Measurements from ENCODE around the gene MAPK8IP1.

MAPK8IP1 gene

GRCh38 chr11:45913514-45913913 is 28.1 kb downstream of the MAPK8IP1 start:
- H3K27me3 ChIP-seq (ENCODE audit: insufficient read depth, poor library complexity, severe bottlenecking): no peaks in the 10 kb centered on the region
- TF ChIP-seq CTCF (IDR thresholded peaks at IDR 0.05; ENCODE audit: poor library complexity, severe bottlenecking): no peak
- peaks cover 37% of the 10 kb centered on the region for H3K36me3 ChIP-seq (ENCODE audit: low read depth)
- H3K4me3 ChIP-seq (ENCODE audit: severe bottlenecking): no peak overlapping the region
- no peak overlapping the region for H3K27ac ChIP-seq (ENCODE audit: poor library complexity, severe bottlenecking)
- DNase-seq (ENCODE audit: low spot score) (no peak), ATAC-seq (ENCODE audit: low read depth) (no peak)
- peaks cover 3% of the 10 kb centered on the region for H3K4me1 ChIP-seq (ENCODE audit: insufficient read depth, poor library complexity, severe bottlenecking)
- no peaks in the 10 kb centered on the region for H3K9me3 ChIP-seq (ENCODE audit: severe bottlenecking)

- no peak for TF ChIP-seq CTCF (IDR thresholded peaks at IDR 0.05; ENCODE audit: poor library complexity, severe bottlenecking)
Measured at GRCh38 chr11:45913942-45914635, 28.6 kb downstream of the MAPK8IP1 start.

GRCh38 chr11:45915446-45915845 is 30.0 kb downstream of the MAPK8IP1 start:
- TF ChIP-seq CTCF (IDR thresholded peaks at IDR 0.05; ENCODE audit: poor library complexity, severe bottlenecking): no peak
- Histone ChIP-seq H3K27me3 (ENCODE audit: insufficient read depth, poor library complexity, severe bottlenecking) (no peaks in the 10 kb centered on the region), H3K27ac (ENCODE audit: poor library complexity, severe bottlenecking) (no peak overlapping the region), H3K4me3 (ENCODE audit: severe bottlenecking) (no peak overlapping the region), H3K36me3 (ENCODE audit: low read depth) (peaks cover 37% of the 10 kb centered on the region), H3K9me3 (ENCODE audit: severe bottlenecking) (no peaks in the 10 kb centered on the region), H3K4me1 (ENCODE audit: insufficient read depth, poor library complexity, severe bottlenecking) (peaks cover 3% of the 10 kb centered on the region)
- DNase-seq (ENCODE audit: low spot score) (no peak), ATAC-seq (ENCODE audit: low read depth) (no peak)

More at GRCh38 chr11:45913942-45914635, 28.6 kb downstream of the MAPK8IP1 start:
- no peaks in the 10 kb centered on the region for H3K9me3 ChIP-seq (ENCODE audit: severe bottlenecking)
- H3K4me3 ChIP-seq (ENCODE audit: severe bottlenecking): no peak overlapping the region
- H3K4me1 ChIP-seq (ENCODE audit: insufficient read depth, poor library complexity, severe bottlenecking): peaks cover 3% of the 10 kb centered on the region
- no peaks in the 10 kb centered on the region for H3K27me3 ChIP-seq (ENCODE audit: insufficient read depth, poor library complexity, severe bottlenecking)
- peaks cover 37% of the 10 kb centered on the region for H3K36me3 ChIP-seq (ENCODE audit: low read depth)
- H3K27ac ChIP-seq (ENCODE audit: poor library complexity, severe bottlenecking): no peak overlapping the region
- ATAC-seq (ENCODE audit: low read depth) (no peak), DNase-seq (ENCODE audit: low spot score) (no peak)

- no peak for TF ChIP-seq CTCF (IDR thresholded peaks at IDR 0.05; ENCODE audit: poor library complexity, severe bottlenecking)
- DNase-seq (ENCODE audit: low spot score) (peak; percentile 44), ATAC-seq (ENCODE audit: low read depth) (no peak)
- no peaks in the 10 kb centered on the region for H3K27me3 ChIP-seq (ENCODE audit: insufficient read depth, poor library complexity, severe bottlenecking)
- peak overlapping the region; percentile 88 for H3K4me3 ChIP-seq (ENCODE audit: severe bottlenecking)
- peaks cover 3% of the 10 kb centered on the region for H3K4me1 ChIP-seq (ENCODE audit: insufficient read depth, poor library complexity, severe bottlenecking)
- H3K9me3 ChIP-seq (ENCODE audit: severe bottlenecking): no peaks in the 10 kb centered on the region
- peaks cover 26% of the 10 kb centered on the region for H3K36me3 ChIP-seq (ENCODE audit: low read depth)
- peak overlapping the region; percentile 66 for H3K27ac ChIP-seq (ENCODE audit: poor library complexity, severe bottlenecking)
Measured at GRCh38 chr11:45917286-45917622, 31.8 kb downstream of the MAPK8IP1 start.

- DNase-seq (ENCODE audit: low spot score): peak; percentile 98
- ATAC-seq (ENCODE audit: low read depth): peak; percentile 83
- Histone ChIP-seq H3K9me3 (ENCODE audit: severe bottlenecking) (no peaks in the 10 kb centered on the region), H3K4me3 (ENCODE audit: severe bottlenecking) (peak within 1 kb of the TSS; percentile 88), H3K27me3 (ENCODE audit: insufficient read depth, poor library complexity, severe bottlenecking) (no peaks in the 10 kb centered on the region), H3K36me3 (ENCODE audit: low read depth) (peaks cover 26% of the 10 kb centered on the region), H3K27ac (ENCODE audit: poor library complexity, severe bottlenecking) (peak within 1 kb of the TSS; percentile 66), H3K4me1 (ENCODE audit: insufficient read depth, poor library complexity, severe bottlenecking) (peaks cover 3% of the 10 kb centered on the region)
- TF ChIP-seq CTCF (IDR thresholded peaks at IDR 0.05; ENCODE audit: poor library complexity, severe bottlenecking): no peak
Measured at GRCh38 chr11:45917623-45918330, 32.3 kb downstream of the MAPK8IP1 start, which contains the start of gene PEX16. Gene PEX16 (minus strand): TSS chr11:45917877. CDS start chr11:45917811, 66 bp downstream.
